Measurements from ENCODE around the gene WNT3A.

Gene WNT3A

DNA sequence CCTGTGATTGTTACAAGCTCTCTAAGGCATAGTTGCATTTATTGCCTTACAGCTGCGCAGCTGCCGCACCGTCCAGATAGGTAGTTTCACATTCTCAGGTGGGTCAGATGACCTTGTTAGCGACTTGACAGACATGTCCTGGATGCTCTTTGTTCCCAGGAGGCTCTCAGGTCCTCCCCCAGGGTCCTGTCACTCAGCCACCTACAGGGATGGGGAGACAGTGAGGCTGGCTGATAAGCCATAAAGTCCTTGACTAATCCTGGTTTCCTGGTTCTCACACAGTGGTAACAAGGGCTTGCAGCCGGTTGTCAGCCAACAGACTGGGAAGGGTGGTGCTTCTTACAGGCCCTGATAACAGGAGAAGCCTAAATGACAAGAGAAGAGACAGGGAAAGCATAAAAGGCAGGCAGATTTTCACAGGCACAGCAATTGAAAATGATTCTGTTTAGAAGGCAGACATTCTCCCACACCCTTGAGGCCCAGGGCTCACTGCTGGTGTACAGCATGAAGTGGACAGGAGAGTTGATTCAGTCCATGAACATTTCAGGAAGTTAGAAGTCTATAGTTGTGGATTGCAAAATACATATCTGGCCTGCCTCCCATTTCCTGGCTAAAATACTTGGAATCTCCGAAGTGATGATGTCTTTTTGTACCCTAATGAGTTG, 78.6 kb downstream of the WNT3A start:
- FAIRE-seq (no peak), DNase-seq (ENCODE audit: insufficient read length, low spot score) (peak; percentile 90)
- TF ChIP-seq, protein P1, sequence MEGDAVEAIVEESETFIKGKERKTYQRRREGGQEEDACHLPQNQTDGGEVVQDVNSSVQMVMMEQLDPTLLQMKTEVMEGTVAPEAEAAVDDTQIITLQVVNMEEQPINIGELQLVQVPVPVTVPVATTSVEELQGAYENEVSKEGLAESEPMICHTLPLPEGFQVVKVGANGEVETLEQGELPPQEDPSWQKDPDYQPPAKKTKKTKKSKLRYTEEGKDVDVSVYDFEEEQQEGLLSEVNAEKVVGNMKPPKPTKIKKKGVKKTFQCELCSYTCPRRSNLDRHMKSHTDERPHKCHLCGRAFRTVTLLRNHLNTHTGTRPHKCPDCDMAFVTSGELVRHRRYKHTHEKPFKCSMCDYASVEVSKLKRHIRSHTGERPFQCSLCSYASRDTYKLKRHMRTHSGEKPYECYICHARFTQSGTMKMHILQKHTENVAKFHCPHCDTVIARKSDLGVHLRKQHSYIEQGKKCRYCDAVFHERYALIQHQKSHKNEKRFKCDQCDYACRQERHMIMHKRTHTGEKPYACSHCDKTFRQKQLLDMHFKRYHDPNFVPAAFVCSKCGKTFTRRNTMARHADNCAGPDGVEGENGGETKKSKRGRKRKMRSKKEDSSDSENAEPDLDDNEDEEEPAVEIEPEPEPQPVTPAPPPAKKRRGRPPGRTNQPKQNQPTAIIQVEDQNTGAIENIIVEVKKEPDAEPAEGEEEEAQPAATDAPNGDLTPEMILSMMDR (IDR thresholded peaks at IDR 0.05; ENCODE audit: insufficient read depth, missing control alignments), result no peak

DNA sequence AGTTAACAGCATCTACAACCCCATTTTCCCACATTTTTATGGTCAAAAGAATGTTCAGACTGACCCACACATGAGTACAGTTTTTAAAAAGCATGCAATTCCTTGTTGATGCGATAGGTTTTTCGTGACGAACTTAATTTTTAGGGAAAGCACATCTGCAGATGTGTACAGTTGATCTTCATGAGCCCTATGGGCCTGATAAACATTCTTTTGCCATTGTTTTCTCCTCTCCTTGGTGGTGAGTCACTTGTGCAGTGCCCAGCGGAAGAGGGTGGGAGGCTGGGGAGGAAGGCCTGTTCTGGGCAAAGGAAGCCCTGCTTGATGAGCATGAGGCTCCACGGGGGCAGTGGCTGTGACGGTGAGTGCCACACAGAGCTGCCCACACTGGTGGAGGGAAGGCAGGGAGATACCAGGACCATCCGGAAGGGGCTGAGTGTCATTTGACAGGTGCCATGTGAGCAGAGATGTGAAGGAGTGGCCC, 81.0 kb downstream of the WNT3A start:
- TF ChIP-seq, protein P1 (IDR thresholded peaks at IDR 0.05; ENCODE audit: insufficient read depth, missing control alignments), result no peak
- no peak for DNase-seq (ENCODE audit: insufficient read length, low spot score)
- no peak for FAIRE-seq

DNA sequence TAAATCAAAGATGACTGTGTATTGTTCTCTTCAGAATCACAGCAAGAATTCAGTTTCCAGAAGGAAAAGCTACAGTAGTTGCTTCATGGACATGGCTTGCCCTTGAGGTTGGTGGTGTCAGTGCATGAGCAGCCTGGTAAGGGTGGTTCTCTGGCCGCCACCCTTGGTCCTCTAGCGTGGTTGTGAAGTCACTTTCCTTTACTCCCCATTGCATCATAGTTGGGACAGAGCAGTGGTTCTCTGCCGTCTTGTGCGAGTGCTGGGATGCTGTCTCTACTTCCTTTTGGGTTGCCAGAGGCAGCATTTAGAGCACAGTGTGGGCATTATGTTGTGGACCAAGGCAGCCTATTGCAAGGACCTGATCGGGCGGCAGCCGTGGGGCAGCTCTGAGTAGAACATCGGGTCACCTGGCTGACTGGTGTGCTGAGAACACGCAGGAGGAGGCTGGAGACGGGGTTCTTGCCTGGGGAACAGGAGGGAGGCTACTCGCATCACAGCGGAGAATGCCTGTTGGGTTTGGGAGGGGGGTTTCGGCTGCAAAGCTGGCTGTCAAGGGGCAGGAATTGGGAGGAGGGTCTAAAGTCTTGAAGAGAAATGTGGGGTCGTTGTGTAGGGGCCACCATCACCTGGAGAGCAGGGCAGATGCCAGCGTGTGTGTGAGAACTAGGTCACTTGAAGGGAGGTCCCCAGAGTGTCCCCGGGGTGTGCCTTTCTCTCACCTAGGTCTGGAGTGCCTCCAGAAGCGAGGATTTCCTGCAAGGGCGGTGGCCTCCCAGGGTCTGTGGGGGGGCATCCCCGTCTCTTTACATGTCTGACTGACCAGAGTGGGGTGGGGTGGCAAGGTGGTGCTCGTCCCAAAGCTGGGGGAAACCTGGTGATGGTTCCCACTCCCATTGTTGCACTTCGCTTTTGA, 82.0 kb downstream of the WNT3A start:
- TF ChIP-seq, protein P1 (IDR thresholded peaks at IDR 0.05; ENCODE audit: insufficient read depth, missing control alignments), result no peak
- DNase-seq (ENCODE audit: insufficient read length, low spot score) (no peak), FAIRE-seq (no peak)

DNA sequence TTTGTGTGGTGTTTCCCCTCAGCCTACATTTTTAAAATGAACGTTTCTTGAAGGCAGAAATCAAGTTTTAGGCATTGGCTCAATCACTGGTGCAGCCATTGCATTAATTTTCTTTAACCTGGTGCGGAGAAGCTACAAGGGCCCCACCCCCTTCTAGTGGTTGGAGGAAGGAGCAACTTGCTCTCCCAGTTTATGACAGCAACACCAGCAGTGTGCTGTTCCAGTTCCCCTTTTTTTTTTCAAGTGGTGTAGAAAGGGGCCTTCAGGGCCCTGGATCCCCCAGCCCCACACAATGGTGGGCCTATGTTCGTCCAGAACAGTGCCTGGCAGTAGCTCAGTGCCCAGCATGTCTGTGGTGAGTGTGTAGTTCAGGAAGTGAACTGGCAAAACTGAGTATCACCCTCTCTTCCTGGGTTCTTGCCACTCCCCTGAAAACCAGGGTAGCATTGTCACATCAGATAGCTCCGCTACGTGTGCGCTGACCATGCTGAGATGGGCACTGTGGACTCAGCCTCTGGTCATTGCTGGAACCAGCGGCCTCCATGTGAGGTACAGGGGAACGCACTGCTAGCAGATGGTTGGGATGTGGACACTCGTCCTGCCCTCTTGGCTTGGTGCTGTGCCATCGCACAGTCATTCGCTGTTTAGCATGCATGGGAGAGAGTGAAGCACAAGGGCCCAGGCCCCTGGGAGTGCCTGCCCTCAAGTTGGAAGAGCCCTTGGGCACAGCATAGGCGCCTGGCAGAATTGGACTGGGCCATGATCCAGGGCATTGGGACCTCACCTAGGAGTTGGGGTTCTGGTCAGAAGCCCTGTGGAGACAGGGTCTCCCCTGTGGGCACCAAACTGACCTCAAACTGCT, 83.0 kb downstream of the WNT3A start:
- TF ChIP-seq, protein P1 (IDR thresholded peaks at IDR 0.05; ENCODE audit: insufficient read depth, missing control alignments), result no peak
- FAIRE-seq, result no peak
- no peak for DNase-seq (ENCODE audit: insufficient read length, low spot score)

DNA sequence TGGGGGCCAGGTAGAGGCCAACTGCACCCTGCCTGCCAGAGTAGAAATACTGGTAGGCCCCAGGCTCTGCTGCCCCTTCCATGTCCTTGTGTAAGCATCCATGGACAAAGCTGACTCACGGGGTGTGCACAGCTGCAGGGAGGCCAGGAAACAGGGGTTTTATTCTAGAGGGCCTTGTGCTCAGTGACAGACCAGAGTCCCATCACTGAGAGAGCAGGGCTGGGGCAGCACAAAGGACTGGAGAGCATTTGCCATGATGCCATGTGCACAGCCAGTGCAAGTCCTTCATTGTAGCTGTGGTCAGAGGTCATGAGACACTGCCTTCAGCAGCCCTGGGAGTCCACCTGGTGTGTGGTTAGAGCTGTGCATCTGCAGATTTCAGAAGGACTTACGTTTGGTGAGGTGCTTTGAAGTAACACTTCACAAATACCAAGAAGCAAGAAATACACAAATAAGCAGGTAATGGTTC, 83.8 kb downstream of the WNT3A start:
- FAIRE-seq (no peak), DNase-seq (ENCODE audit: insufficient read length, low spot score) (peak; percentile 25)
- TF ChIP-seq, protein P1 (IDR thresholded peaks at IDR 0.05; ENCODE audit: insufficient read depth, missing control alignments), result no peak

DNA sequence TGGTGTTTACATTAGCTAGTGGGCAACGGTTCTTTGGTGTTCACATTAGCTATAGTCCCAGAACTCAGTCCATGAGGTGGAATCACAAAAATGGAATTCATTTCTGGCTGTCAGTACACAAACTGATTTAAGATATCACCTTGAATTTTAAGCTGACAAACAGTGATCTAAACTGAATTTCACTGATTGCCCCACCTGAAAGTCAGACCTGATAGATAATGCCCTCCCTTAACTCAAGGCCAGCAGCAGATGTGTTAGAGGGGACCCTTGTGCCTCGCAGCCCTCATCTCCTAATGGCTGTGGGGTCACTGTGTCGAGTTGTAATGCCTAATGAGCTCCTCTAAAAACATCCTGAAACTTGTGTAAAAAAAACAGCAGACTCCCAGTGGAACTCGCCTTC, 84.3 kb downstream of the WNT3A start:
- DNase-seq (ENCODE audit: insufficient read length, low spot score) (peak; percentile 16), FAIRE-seq (no peak)
- TF ChIP-seq, protein P1 (IDR thresholded peaks at IDR 0.05; ENCODE audit: insufficient read depth, missing control alignments), result no peak
